Erythroblast (primary cell): ENCODE data around the gene GLOD4.

ENCODE experiments used
- GATA1 ChIP-seq: IDR thresholded peaks from 2 replicates; pipeline ENCODE4 v1.6.1; 2011; ENCODE audit warnings: low read depth, mild to moderate bottlenecking, control low read depth, low read length, moderate library complexity
- POLR2A ChIP-seq: IDR thresholded peaks from 2 replicates; pipeline ENCODE4 v1.6.1; 2011; ENCODE audit warnings: mild to moderate bottlenecking, low read length

DNA sequence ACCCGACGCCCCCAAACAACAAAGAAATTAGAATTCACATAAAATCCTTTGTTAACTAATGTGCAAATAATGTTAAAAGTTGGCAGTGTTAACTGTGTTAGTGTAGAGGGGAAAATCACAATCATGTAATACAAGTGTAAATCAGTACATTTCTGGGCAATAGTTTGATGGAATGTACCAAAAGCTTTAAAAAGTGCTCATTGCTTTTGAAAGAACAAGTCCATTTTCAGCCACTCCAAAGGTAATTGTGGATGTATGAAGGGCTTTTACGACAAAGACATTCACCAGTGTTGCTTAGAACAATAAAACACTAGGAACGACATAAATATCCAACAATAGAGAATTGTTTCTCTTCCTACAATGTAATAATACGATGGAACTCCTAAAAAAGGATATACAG lies 9.1 kb downstream of the GLOD4 start:
- no peak for TF ChIP-seq POLR2A
- TF ChIP-seq GATA1, result no peak
